ENCODE measurements around the gene LINC00632.
"Not testable (repeated sequence)": the region's sequence is repeated elsewhere in the genome, so short reads cannot be mapped to it uniquely, and the experiment has no call there.

LINC00632 gene

GRCh38 chrX:140709421-140709846 is at the start of gene LINC00632:
Gene LINC00632 (plus strand): TSS chrX:140709759.
- peak in 40 of 58 donors; percentile 0 to 57 (median 12) for DNase-seq

DNA sequence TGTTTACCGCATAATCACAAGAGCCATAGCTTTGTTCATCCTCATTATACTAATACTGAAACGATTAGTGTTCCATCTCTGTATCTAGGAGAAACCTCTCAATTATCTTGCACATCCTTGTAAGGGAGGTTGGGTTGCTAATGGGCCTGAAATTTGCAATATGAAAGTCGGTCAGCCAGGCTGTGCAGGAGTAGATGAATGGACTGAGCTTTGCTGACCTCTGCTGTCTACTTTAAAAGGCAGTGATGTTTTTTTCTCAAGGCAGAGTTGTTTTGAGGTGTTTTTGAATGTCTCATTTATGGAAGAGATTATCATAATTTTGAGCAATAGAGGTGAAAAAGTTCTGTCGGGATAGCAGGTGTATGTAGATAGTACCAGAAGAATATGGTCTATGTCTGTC is 47.9 kb upstream of the LINC00632 start:
- DNase-seq, result peak in 3 of 58 donors; percentile 1 to 3 (median 3)

DNA sequence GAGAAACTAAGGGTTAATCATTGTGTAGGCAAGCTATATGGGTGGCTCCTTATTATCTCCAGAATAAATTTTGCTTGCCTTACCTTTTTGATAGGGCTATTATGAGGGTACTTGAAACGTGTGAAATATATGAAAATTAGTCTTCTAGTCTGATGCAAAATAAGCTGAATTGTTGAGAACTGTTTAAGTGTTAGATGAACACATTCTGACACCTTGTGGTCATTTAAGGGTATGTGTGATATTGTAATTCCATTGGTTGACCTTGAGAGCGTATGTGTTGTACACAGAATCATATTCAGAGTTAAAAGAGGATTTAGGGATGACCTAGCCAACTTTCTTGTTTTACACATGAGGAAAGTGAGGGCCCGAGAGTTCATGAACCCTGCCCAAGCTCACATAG is 44.6 kb upstream of the LINC00632 start:
- peak in 1 of 58 donors; percentile 1 for DNase-seq

DNA sequence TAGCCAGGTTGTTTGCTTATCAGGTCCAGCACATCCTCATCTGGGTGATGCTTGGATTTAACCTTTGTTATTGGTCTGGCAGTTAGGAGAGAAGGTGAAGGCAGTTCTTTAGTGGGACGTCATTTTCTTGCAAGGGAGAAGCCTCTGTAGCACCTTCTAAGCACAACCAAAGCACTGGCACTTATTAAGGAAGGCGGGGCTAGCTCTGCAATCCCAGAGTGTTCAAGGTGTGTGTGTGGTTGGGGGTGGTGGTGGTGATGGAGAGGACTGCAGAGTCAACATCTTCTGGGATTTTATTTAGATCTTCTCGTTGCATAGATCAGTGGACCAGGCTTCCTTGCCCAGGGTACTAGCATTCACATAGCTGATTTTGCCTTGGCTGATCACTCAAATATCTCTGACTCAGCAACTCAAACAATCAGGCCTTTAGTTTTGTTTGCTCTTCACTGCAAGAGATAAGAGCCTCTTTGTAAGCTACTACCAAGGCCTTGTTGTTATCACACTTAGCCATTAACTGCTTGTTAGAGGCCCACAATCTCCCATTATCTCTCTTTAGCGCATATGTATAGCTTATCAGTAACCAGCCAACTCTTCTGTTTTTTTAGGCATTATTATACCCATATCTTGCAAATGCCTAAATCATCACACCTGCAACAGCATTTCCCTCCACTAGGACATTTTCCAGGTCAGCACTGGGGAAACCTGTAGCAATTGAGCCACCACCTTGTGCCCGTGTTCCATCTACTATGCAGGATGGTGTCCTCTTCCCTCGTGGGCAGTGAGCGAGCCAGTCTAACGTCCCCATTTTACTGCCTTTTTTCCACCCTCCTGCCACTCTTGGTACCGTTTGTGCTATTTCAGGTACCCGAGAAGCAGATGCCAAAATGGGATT is 36.5 kb upstream of the LINC00632 start:
- DNase-seq, result peak in 11 of 58 donors; percentile 1 to 70 (median 16)

- DNase-seq, result no peak
Observed at GRCh38 chrX:140687706-140688105, 21.9 kb upstream of the LINC00632 start.

DNA sequence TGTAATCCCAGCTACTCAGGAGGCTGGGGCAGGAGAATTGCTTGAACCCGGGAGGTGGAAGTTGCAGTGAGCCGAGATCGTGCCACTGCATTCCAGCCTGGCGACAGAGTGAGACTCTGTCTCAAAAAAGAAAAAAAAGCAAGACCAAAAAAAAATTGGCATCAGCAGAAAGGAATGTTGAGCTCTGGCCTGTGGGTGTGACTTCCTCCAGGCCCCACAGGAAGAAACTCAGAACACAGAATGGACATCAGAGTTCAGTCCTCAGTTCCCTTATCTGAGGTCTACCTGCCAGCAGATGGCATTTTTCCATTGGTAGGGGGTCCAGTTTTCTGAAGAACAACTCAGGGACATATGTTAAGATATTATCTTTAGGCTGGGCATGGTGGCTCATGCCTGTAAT is 18.0 kb upstream of the LINC00632 start:
- DNase-seq, result not testable (repeated sequence)

DNA sequence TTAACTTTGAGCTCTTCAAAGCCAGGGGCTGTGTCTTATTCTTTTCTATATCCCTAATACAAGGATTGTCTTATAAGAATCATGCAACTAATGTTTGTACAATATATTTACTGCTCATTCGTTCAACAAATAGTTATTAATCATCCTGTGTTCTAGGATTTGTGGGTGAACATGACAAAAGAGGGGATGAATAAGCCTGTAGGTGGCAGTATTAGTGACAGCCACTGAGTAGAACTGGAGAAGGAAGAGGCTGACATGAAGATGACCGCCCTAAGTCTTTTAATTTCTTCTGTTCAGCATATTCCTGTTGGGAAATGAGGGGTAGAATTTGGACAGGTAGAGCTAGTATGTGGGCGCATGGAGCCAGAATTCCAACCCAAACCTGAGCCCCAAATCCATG is 11.9 kb upstream of the LINC00632 start:
- DNase-seq, result no peak

DNA sequence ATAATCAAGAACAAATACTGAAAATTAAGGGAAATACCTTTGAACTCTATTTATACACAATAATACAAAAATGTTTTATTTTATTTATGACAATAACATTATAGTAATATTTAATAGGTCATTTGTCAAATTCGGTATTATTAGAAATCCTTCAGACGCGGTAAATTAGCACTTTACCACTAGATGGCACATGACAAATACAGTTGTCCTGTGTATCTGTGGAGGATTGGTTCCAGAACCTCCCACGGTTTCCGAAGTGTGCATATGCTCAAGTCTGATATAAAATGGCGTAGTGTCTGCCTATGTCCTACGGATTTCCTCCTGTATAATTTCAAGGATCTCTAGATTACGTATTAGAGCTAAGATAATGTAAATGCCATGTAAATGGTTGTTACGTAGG is 8.1 kb upstream of the LINC00632 start:
- peak in 14 of 58 donors; percentile 0 to 40 (median 2) for DNase-seq

GRCh38 chrX:140710710-140711109 is 1.2 kb downstream of the LINC00632 start:
- peak in 51 of 58 donors; percentile 0 to 79 (median 33) for DNase-seq

- DNase-seq, result no peak
Observed at GRCh38 chrX:140711894-140712293, 2.3 kb downstream of the LINC00632 start.

- DNase-seq, result peak in 55 of 58 donors; percentile 1 to 69 (median 40)
Observed at GRCh38 chrX:140712413-140713173, 3.0 kb downstream of the LINC00632 start.

DNA sequence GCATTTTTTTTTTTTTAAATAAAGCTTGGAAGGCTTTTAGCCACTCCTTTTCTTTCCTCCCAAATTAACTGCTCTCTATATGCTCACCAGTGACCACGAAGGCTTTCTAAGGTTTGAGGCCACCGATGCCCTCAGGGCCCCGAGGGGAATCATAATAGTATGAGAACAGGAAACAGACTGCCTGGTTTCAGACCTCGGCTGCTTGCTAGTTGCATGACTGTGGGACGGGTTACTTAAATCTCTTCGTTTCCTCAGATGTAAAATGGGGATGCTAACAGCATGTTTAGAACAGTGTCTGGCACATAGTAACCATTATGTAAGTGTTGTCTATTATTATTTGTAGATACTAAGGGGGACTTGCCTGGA is 3.6 kb downstream of the LINC00632 start:
- DNase-seq, result peak in 1 of 58 donors; percentile 12

GRCh38 chrX:140715787-140716186 is 6.2 kb downstream of the LINC00632 start:
- DNase-seq, result no peak

- no peak for DNase-seq
Observed at GRCh38 chrX:140723121-140723715, 13.7 kb downstream of the LINC00632 start.

GRCh38 chrX:140724309-140724708 is 14.8 kb downstream of the LINC00632 start:
- DNase-seq, result no peak

- no peak for DNase-seq
Observed at GRCh38 chrX:140724736-140725135, 15.2 kb downstream of the LINC00632 start.

DNA sequence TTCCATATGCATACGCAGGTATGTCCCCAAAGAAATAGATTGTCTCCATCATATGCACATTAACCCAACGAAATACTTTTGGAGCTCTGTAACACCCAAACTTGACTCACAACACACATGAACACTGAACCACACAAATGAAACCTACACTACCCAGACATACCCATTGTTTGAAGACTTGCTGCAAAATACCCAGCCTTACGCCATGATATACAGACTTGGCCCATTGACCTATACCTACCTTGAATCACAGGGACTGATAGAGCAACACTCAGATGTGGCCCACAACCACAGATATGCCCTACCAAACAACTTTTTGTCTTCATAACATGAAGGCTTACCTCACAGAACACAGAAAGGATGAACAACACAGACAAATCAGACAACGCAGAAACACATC is 15.9 kb downstream of the LINC00632 start:
- DNase-seq, result no peak

- DNase-seq, result peak in 13 of 58 donors; percentile 0 to 53 (median 5)
Observed at GRCh38 chrX:140733766-140734342, 24.3 kb downstream of the LINC00632 start.

DNA sequence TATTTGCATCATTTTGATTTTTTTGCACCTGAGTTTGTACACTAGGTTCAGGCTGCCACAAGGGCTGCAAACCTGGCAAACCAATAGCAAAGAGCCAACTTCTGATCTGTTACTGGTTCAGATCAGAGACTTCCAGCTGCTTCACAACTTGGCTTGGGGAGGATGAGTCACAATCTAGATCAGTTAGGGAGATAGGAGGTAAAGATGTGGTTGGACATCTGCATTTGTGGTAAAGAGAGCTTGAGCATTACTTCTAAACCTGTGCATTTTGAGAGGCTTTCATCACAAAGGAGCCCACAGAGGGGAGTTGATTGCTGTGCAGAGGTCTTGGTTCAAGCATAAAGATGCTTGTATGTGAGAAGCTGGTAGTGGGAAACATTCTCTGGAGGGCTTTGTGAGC is 34.5 kb downstream of the LINC00632 start:
- no peak for DNase-seq

DNA sequence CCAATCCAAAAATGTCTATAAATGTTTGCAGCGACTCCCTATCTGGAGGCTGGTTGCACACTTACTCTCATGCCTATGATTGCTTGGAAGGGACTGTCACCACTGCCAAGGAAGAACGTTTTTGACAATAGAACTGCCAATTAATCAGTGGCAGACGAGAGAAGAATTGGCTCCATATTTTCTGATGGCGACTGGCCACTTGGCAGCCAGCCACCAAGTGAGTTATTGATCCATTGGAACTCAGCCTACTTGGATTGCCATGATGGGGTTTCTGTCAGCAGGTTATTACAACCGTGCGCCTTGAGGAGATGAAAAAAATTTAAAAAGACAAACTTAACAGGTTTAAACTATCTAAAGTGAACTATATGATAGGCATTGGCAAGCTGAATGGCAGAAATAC is 47.4 kb downstream of the LINC00632 start:
- peak in 1 of 58 donors; percentile 35 for DNase-seq

DNA sequence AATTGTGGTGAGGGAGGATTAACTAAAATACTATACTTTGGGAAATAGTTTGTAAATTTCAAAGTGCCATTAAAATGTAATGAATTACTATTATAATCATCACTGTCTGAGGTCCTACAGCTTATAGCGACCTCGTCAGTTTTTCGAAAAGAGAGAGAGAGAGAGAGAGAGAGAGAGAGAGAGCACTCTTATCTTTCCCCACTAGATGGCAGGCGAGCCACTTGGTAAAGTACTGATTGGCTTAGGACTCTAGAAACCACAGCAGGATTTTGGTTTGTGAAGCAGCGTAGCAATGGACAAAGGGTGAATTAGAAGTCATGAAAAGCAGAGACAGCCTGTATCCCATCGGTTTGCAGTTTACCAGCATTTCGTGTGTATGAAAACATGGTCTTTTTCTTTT is 52.5 kb downstream of the LINC00632 start:
- DNase-seq, result peak in 25 of 58 donors; percentile 0 to 54 (median 8)
